Right ventricle myocardium superior (tissue), 1 donor: ENCODE data around the gene SLPI. TPM values are rescaled to one million over a fixed set of nuclear protein-coding genes. Genes with fewer than 3 reads are reported as not detected.

Experiments
- ATAC-seq: fragments of 200-7000 bp; cut with Tn5 transposase; one replicate; pipeline ENCODE4 v1.9.1; 2020; ENCODE audit warnings: mild to moderate bottlenecking; ENCODE audit not compliant: poor library complexity
- DNase-seq: peaks from one replicate; pipeline ENCODE4 v3.0.0-alpha.2; 2020
- intact Hi-C: fragments of 100-400 bp; cut with DNase I; formaldehyde crosslinking; loops from one replicate; pipeline ENCODE4 v1.11.2; 2022
- total RNA-seq: library from RNA; stranded (reverse); fragmentation: NEBNext Ultra II Directional; extraction: Animal tissue kit (Norgen Biotek cat#: 25700); gene quantifications from one replicate; pipeline ENCODE4 v1.2.1, GENCODE V29; 2021
- donor health status: DM: no; HTN: yes; CAD: no; lungs with severe emphysema.

The SLPI gene
- total RNA-seq, 1 donor from 2014 or later = 1.2 TPM

DNA sequence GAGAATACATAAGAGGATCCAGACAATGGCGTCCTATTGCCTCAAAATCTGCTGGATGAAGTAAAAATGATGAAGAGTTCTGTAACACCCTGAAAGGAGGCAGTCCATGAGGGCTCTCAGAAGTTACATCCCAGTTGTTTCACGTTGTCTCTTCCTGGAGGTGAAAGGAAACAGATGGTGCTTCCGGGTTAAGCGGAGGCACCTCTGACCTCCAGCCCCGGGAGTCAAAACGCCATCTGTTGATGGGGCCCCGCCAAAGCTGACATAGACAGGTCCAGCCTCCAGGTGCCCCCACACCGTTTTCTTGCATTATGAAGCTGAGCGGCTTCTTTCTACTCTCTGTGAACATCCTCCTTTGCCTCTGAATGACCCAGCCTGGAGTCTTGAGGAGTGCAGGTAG, 23.7 kb downstream of the SLPI start:
- intact Hi-C loops = no loop called here
- ATAC-seq (no peak), DNase-seq (no peak)

DNA sequence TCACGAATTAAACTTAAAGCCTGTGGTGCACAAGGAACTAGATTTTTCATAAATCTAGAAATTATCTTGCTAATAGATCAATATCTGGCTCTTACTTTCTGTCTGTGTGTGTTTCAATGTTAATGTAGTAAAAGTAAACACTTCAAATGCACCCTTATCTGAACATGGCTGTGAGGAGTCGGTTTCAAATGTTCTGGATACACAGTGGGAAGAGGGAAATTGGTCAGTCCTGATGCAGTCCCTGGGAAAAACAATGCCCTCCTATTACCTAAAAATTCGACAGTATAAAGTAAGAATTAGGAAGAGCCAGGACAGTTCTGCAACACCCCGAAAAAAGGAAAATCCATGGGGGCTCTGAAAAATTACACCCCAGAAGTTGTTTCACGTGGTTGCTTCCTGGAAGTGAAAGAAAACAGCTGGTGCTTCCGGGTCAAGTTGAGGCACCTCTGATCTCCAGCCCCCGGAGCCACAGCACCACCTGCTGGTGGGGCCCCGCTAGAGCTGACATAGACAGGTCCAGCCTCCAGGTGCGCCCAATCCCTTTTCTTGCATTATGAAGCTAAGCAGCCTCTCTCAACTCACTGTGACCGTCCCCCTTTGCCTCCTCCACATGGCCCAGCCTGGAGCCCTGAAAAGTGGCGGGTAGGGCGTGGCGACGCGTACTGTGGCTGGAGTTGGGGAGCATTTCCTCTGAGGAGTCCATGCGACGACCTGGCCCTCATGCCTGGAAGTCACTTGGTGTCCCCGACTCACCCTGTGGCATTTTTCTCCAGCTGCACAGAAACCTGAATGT, 24.9 kb downstream of the SLPI start:
- DNase-seq (peak; percentile 47), ATAC-seq (no peak)
- intact Hi-C loops = no loop called here

GRCh38 chr20:45226287-45226686, 28.1 kb downstream of the SLPI start:
- ATAC-seq (no peak), DNase-seq (no peak)
- intact Hi-C loops = no loop called here

DNA sequence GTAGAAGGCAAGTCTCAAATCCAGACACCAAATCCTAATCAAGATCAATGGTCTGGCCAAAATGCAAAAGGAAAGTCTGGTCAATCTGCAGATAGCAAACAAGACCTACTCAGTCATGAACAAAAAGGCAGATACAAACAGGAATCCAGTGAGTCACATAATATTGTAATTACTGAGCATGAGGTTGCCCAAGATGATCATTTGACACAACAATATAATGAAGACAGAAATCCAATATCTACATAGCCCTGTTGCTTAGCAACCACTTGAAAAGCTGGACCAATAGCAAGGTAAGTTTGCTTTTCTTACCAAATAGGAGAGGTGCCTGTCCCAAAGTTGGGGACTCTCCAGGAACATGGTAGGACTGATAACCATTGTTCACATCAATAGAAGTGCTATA, 31.2 kb downstream of the SLPI start:
- intact Hi-C loops = no loop called here
- DNase-seq (no peak), ATAC-seq (no peak)

DNA sequence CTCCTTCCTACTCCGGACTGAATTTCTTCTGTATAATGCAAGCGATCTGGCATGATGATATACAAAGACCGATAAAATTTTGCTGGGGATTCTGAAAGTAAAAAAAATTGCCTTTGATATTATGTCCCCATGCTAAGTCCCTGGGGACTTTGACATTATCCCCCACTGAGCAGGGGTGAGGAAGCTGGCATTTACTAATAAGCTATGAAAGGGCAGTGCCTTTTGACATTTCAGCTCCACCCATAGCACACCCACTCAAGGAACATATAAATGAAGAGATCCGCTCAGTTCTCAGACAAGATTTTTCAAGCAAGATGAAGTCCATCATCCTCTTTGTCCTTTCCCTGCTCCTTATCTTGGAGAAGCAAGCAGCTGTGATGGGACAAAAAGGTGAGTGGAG, 33.3 kb downstream of the SLPI start, which contains the start of gene SEMG2:
Gene SEMG2, plus strand, starts transcription at position 298 of the 400 bp plus-strand sequence. Its CDS starts 17 bp downstream, at position 315.
- ATAC-seq = no peak
- intact Hi-C loops = no loop called here

DNA sequence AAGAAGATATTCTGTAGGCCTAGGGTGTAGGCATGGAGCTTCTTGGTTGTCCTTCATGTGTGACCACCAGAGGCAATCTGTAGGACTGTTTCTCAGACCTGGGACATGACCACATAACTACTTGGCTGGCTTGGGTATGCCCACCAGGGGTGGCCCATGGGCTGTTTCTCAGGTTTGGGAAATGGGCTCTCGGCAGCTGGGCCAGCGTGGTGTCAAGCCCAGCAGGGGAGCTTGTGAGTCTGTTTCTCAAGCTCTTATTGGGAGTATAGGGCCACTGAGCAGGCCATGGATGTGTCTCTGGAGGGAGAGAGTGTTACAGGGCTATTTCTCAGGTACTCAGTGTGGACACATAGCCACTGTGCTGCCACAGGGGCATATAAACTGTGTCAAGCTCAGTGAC, 35.7 kb downstream of the SLPI start:
- ATAC-seq = no peak
- no peak for DNase-seq
- intact Hi-C loops = no loop called here

More for the DNA sequence above, 33.3 kb downstream of the SLPI start, which contains the start of gene SEMG2:
- no peak for DNase-seq

- DNase-seq (no peak), ATAC-seq (no peak)
- intact Hi-C loops = no loop called here
Measured at GRCh38 chr20:45218124-45218523, 36.2 kb downstream of the SLPI start.

- ATAC-seq = no peak
- no peak for DNase-seq
- intact Hi-C loops = no loop called here
Measured at GRCh38 chr20:45212836-45213235, 41.5 kb downstream of the SLPI start.

- DNase-seq (no peak), ATAC-seq (no peak)
- intact Hi-C loops = no loop called here
Measured at GRCh38 chr20:45211569-45212474, 42.5 kb downstream of the SLPI start.

DNA sequence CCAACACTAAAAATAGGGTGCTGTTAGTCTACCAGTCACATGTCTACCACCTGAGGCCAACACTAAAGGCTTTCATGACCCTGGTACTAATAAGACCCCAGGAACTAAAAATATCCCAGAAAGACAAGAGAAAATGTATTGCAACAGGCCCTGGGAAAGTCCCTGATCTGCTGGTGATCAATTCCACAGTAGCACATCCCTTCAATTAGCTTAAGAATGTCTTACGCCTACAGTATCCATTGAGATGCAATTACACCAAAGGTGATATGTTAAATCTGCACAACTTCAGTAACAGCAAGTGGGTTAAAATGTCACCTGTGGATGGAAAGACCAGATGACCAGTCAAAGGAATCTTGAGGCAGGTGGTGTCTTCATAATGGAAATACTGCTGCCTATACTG, 44.4 kb downstream of the SLPI start:
- intact Hi-C loops = no loop called here
- no peak for ATAC-seq
- no peak for DNase-seq

DNA sequence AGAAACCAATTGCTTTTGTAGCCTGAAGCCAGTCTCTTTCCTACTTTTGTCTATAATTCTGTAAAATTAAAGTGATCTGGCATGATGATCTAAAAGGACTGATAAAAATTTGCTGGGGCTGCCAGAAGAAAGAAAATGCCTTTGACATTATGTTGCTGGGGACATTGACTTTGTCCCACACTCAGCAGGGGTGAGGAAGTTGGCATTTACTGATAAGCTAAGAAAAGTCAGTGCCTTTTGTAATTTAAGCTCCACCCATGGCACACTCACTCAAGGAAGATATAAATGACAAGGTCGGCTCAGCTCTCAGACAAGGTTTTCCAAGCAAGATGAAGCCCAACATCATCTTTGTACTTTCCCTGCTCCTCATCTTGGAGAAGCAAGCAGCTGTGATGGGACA, 47.6 kb downstream of the SLPI start, which contains the start of gene SEMG1:
Gene SEMG1, plus strand, starts transcription at position 309 of the 400 bp plus-strand sequence. Its CDS starts 21 bp downstream, at position 330.
- ATAC-seq = no peak

More for the DNA sequence above, 47.6 kb downstream of the SLPI start, which contains the start of gene SEMG1:
- no peak for DNase-seq
- intact Hi-C loops = no loop called here

Other genes starting within 250 kb of the SLPI start
- not detected for gene KCNS1, start 153.4 kb downstream of the SLPI start, total RNA-seq
- gene WFDC5, start 139.4 kb downstream of the SLPI start, total RNA-seq = not detected
- not detected for gene WFDC12, start 130.1 kb downstream of the SLPI start, total RNA-seq
- not detected for gene PI3, start 79.7 kb downstream of the SLPI start, total RNA-seq
- gene SEMG1, start 47.5 kb downstream of the SLPI start, total RNA-seq = not detected
- gene SEMG2, start 33.2 kb downstream of the SLPI start, total RNA-seq = not detected
- gene RBPJL, start 52.3 kb upstream of the SLPI start, total RNA-seq = not detected
- not detected for gene MATN4, start 53.7 kb upstream of the SLPI start, total RNA-seq
- 80.7 TPM for gene SDC4, start 93.9 kb upstream of the SLPI start, total RNA-seq
- 25.3 TPM for gene SYS1, start 108.6 kb upstream of the SLPI start, total RNA-seq
- 1.2 TPM for gene TP53TG5, start 123.8 kb upstream of the SLPI start, total RNA-seq
- 350 TPM for gene DBNDD2, start 153.7 kb upstream of the SLPI start, total RNA-seq
- 113 TPM for gene PIGT, start 161.6 kb upstream of the SLPI start, total RNA-seq
- gene WFDC2, start 215.2 kb upstream of the SLPI start, total RNA-seq = 1.0 TPM